HL-60 (cell line): ENCODE data around the gene CEP44.

Experiments
- DNase-seq, 2 experiments: peaks; one replicate each; pipeline ENCODE4 v3.0.0-alpha.2; 2010 to 2020; ENCODE audit warnings: low read depth in 1 of 2, low spot score in 1 of 2
- H3K27ac ChIP-seq: fragments of 250-450 bp; sonication (Bioruptor Pico); replicated peaks from 2 replicates; pipeline ENCODE4 v1.5.1; 2020; ENCODE audit warnings: mild to moderate bottlenecking, moderate library complexity
- H3K27me3 ChIP-seq: fragments of 250-450 bp; sonication (Bioruptor Pico); 2 replicates; pipeline ENCODE4 v1.5.1; 2021; ENCODE audit warnings: mild to moderate bottlenecking, moderate library complexity; ENCODE audit not compliant: insufficient read depth, poor library complexity, severe bottlenecking
- H3K4me3 ChIP-seq: replicated peaks from 2 replicates; pipeline ENCODE4 v1.5.1; 2011; ENCODE audit warnings: mild to moderate bottlenecking, control low read depth, low read length; ENCODE audit not compliant: insufficient read depth
- CTCF ChIP-seq: IDR thresholded peaks from one replicate; pipeline ENCODE4 v1.5.1; 2011; ENCODE audit warnings: low read length, control low read depth, inconsistent platforms; ENCODE audit not compliant: insufficient read depth
- GABPA ChIP-seq: IDR thresholded peaks from 2 replicates; pipeline ENCODE4 v1.6.1; 2012; ENCODE audit warnings: low read depth
- POLR2AphosphoS5 ChIP-seq: IDR thresholded peaks from 2 replicates; pipeline ENCODE4 v1.6.1; 2012; ENCODE audit warnings: low read depth
- SPI1 ChIP-seq: IDR thresholded peaks from 2 replicates; pipeline ENCODE4 v1.6.1; 2012; ENCODE audit warnings: low read depth, mild to moderate bottlenecking, borderline replicate concordance
- TF ChIP-seq, protein P1 (sequence below): IDR thresholded peaks from 2 replicates; pipeline ENCODE4 v1.6.1; 2012; ENCODE audit warnings: low read depth; ENCODE audit not compliant: insufficient replicate concordance

Gene CEP44

GRCh38 chr4:174324236-174324635 is 40.5 kb downstream of the CEP44 start:
- TF ChIP-seq, protein P1, sequence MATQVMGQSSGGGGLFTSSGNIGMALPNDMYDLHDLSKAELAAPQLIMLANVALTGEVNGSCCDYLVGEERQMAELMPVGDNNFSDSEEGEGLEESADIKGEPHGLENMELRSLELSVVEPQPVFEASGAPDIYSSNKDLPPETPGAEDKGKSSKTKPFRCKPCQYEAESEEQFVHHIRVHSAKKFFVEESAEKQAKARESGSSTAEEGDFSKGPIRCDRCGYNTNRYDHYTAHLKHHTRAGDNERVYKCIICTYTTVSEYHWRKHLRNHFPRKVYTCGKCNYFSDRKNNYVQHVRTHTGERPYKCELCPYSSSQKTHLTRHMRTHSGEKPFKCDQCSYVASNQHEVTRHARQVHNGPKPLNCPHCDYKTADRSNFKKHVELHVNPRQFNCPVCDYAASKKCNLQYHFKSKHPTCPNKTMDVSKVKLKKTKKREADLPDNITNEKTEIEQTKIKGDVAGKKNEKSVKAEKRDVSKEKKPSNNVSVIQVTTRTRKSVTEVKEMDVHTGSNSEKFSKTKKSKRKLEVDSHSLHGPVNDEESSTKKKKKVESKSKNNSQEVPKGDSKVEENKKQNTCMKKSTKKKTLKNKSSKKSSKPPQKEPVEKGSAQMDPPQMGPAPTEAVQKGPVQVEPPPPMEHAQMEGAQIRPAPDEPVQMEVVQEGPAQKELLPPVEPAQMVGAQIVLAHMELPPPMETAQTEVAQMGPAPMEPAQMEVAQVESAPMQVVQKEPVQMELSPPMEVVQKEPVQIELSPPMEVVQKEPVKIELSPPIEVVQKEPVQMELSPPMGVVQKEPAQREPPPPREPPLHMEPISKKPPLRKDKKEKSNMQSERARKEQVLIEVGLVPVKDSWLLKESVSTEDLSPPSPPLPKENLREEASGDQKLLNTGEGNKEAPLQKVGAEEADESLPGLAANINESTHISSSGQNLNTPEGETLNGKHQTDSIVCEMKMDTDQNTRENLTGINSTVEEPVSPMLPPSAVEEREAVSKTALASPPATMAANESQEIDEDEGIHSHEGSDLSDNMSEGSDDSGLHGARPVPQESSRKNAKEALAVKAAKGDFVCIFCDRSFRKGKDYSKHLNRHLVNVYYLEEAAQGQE: no peak
- TF ChIP-seq POLR2AphosphoS5 (no peak), SPI1 (no peak), CTCF (no peak), GABPA (no peak)
- Histone ChIP-seq H3K4me3 (no peak overlapping the region), H3K27me3 (no peaks in the 10 kb centered on the region), H3K27ac (no peak overlapping the region)
- no peak for DNase-seq

GRCh38 chr4:174324725-174325124 is 41.0 kb downstream of the CEP44 start:
- no peak overlapping the region for H3K4me3 ChIP-seq
- no peak for DNase-seq
- H3K27ac ChIP-seq: no peak overlapping the region
- TF ChIP-seq GABPA (no peak), POLR2AphosphoS5 (no peak), SPI1 (no peak), CTCF (no peak)
- TF ChIP-seq, protein P1: no peak
- H3K27me3 ChIP-seq: no peaks in the 10 kb centered on the region

DNA sequence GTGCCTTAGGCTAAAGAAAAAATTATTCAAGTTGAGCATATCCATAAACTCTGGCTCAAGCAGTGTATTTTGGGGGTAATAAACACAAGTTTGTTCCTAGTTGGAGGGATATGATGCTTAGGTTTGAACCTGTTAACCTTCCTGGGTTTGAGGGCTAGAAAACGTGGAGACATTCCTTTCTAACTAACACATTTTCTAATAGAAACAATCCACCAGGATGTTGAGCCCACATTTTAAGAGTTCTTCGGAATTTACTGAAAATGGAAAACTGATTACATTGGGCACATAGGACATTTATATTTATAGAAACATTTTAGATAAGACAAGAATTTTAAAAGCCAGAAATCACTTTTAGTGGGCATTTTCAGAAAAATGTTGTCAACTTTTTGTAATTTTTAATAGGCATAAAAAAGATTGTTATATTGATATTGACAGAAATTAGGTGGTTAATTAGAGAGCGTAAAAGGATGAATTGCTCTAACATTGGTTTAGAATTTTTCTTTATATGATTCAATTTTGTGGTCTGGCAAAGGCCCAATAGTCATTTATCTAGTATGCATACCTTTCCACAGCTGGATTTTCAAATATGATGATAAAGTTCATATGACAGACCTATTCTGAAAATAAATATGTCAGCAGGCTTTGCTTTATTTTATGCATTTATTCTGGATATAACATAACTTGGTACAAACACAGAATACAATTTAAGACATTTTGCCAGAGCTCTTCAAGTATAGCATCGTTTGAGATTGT is 49.2 kb downstream of the CEP44 start:
- no peaks in the 10 kb centered on the region for H3K27me3 ChIP-seq
- no peak overlapping the region for H3K27ac ChIP-seq
- H3K4me3 ChIP-seq: no peak overlapping the region
- TF ChIP-seq POLR2AphosphoS5 (no peak), SPI1 (no peak), CTCF (no peak)
- DNase-seq: no peak

DNA sequence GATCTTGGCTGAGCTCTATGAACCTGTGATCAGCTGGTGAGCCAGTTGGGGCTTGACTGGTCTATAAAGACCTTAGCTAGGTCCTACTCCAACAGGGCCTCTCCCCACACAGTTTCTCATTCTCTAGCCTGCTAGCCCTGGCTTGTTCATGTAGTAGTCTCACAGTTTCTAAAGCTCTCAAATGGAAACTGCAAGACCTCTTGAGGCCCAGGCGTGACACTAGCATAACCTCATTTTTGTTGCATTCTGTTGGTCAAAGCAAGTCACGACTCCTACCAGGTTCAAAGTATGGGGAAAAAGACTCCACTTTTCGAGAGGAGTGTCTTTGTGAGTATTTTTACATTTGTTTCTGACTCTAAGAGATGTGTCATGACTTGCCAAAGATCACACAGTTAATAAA is 50.9 kb downstream of the CEP44 start:
- no peaks in the 10 kb centered on the region for H3K27me3 ChIP-seq
- DNase-seq: no peak
- no peak overlapping the region for H3K4me3 ChIP-seq
- no peak overlapping the region for H3K27ac ChIP-seq
- no peak for TF ChIP-seq SPI1
- TF ChIP-seq POLR2AphosphoS5: no peak
- TF ChIP-seq GABPA: no peak
- TF ChIP-seq, protein P1: no peak
- TF ChIP-seq CTCF: no peak
